ENCODE data around the gene LZTR1. TPM values are rescaled to one million over a fixed set of nuclear protein-coding genes. Genes with fewer than 3 reads are reported as not detected.
A peak's percentile ranks its signal among the peaks of the same experiment; 100 is the strongest.
"Not testable (repeated sequence)": the region's sequence is repeated elsewhere in the genome, so short reads cannot be mapped to it uniquely, and the experiment has no call there.

LZTR1 gene
- polyA plus RNA-seq, 1 of the 3 experiments (the other 2 are of a cell fraction): 37.7 TPM

DNA sequence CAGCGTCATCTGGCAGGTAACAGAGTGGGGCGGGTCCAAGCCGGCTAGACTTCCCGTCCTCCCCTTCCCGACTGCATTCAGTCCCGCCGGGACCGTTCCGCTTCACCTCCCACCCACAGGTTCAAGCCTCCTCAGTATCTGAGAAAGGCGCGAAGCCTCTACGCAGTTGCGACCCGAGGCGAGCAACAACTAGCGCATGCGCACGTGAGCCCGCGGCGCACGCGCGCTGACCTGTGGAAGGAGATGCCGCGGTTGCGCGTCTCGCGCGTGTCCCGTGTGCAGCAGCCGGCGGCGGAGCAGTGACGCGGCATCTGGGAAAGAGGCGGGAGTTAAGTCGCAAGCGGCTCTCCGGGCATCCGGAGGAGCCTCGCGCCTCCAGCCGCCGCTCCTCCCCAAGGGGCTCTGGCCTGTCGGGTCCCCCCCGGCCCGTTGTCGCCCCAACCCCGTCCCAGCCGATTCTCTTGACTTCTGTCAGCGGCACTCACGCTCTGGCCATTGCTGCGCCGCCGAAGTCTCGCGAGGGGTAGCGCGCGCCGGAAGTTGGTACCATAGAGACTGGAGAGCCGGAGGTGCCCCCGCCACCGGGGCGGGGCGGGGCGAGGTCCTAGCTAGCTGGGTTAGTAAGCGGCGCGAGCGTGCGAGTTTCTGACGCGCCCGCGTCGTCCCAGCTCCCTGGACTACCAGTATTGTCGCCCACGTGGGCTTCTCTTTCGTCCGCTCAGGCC, 19.7 kb downstream of the LZTR1 start, which contains the start of gene THAP7 (continued):
- peak; percentile 98 for TF ChIP-seq CHD2 (IDR thresholded peaks at IDR 0.05; ENCODE audit: low read length, partially characterized antibody)
- TF ChIP-seq MEF2A (IDR thresholded peaks at IDR 0.05; ENCODE audit: borderline replicate concordance, low read depth): no peak
- peak; percentile 83 for TF ChIP-seq GABPA (IDR thresholded peaks at IDR 0.05; ENCODE audit: low read depth)
- TF ChIP-seq ELF1 (IDR thresholded peaks at IDR 0.05): peak; percentile 37; the same call in 1 of the 2 replicates
- TF ChIP-seq FOXM1 (IDR thresholded peaks at IDR 0.05; ENCODE audit: low read depth): no peak
- TF ChIP-seq, protein P1, sequence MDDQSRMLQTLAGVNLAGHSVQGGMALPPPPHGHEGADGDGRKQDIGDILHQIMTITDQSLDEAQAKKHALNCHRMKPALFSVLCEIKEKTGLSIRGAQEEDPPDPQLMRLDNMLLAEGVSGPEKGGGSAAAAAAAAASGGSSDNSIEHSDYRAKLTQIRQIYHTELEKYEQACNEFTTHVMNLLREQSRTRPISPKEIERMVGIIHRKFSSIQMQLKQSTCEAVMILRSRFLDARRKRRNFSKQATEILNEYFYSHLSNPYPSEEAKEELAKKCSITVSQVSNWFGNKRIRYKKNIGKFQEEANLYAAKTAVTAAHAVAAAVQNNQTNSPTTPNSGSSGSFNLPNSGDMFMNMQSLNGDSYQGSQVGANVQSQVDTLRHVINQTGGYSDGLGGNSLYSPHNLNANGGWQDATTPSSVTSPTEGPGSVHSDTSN (IDR thresholded peaks at IDR 0.05): 0 out of 2 replicates have a peak, but pooled peaks have one; percentile 9
- no peak for TF ChIP-seq GATA2 (CRISPR knock-in tag; IDR thresholded peaks at IDR 0.05)
- no peak for TF ChIP-seq EP300 (IDR thresholded peaks at IDR 0.05; ENCODE audit: borderline replicate concordance in 1 of 2, low read depth in 1 of 2, low read length in 1 of 2)
- no peak for TF ChIP-seq FOXJ3 (CRISPR knock-in tag; IDR thresholded peaks at IDR 0.05)
- TF ChIP-seq, protein P2, sequence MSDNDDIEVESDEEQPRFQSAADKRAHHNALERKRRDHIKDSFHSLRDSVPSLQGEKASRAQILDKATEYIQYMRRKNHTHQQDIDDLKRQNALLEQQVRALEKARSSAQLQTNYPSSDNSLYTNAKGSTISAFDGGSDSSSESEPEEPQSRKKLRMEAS (IDR thresholded peaks at IDR 0.05; ENCODE audit: low read depth): peak; percentile 84
- peak; percentile 94 for TF ChIP-seq TAF1 (IDR thresholded peaks at IDR 0.05; ENCODE audit: borderline replicate concordance, low read depth, low read length)

DNA sequence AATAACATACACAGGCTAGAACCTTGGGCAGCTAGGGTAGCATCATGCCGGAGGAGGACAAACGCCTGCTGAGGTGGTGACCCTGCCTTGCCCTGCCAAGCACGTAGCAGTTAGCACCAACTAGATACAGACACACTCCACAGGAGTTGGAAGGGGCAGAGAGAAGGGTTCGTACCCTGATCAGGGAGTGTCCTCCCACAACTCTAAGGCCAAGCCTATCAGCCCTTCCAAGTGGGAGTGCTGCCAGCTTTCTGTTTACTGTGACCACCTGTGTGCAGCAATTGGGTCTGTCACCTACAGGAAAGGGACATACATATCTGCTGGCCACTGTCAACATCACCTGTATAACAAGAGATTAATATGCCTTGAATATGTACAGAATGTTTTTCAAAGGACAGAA, 21.7 kb downstream of the LZTR1 start:
- Histone ChIP-seq H2AFZ (ENCODE audit: low read depth) (no peak overlapping the region), H3F3A (replicated peaks; ENCODE audit: insufficient read depth) (peaks cover 16% of the 10 kb centered on the region), H4K20me1 (ENCODE audit: insufficient read depth) (0 out of 2 replicates have a peak, but pooled peaks cover 2% of the 10 kb centered on the region), H3K9me3 (no peaks in the 10 kb centered on the region), H3K79me2 (ENCODE audit: insufficient read depth) (peaks cover 37% of the 10 kb centered on the region), H3K36me3 (replicated peaks in 1 of 2; ENCODE audit: control insufficient read depth in 1 of 2, insufficient read depth in 2 of 2, low read length in 1 of 2) (peaks cover 7 to 17% of the 10 kb centered on the region in 2 experiments), H3K4me2 (peak overlapping the region; percentile 95; the same call in 1 of the 2 replicates), H3K4me3 (ENCODE audit: low read depth in 2 of 2, low read length in 1 of 2) (no peak overlapping the region; a peak in 2 of 4 replicates), H3K4me1 (ENCODE audit: control insufficient read depth in 1 of 2, insufficient read depth in 2 of 2, low read depth in 1 of 2, low read length in 1 of 2) (peaks cover 12 to 37% of the 10 kb centered on the region in 2 experiments; a peak in 3 of 4 replicates), H3K9me2 (no peaks in the 10 kb centered on the region), H3K9ac (no peak overlapping the region), H3K27me3 (ENCODE audit: insufficient read depth) (no peaks in the 10 kb centered on the region), H3K27ac (ENCODE audit: low read depth in 2 of 2, low read length in 1 of 2) (0 out of 4 replicates have a peak overlapping the region, but pooled peaks of 1 of the 2 experiments have one; percentile 5)
- TF ChIP-seq, protein P3, sequence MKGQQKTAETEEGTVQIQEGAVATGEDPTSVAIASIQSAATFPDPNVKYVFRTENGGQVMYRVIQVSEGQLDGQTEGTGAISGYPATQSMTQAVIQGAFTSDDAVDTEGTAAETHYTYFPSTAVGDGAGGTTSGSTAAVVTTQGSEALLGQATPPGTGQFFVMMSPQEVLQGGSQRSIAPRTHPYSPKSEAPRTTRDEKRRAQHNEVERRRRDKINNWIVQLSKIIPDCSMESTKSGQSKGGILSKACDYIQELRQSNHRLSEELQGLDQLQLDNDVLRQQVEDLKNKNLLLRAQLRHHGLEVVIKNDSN (IDR thresholded peaks at IDR 0.05; ENCODE audit: borderline replicate concordance, low read depth): no peak
- TF ChIP-seq ELF1 (IDR thresholded peaks at IDR 0.05): no peak
- no peak for DNase-seq
- CTCF ChIA-PET: interaction anchor here (2.1 to 2.6 kb wide), 3 partner anchors 9 to 119 kb away, joined by 9 to 11 read pairs (median 9); no protein-coding TSS in a partner anchor
- WGBS (ENCODE audit: low lambda C conversion rate): 90% methylated on average over 4 of the region's 4 CpGs
- POLR2A ChIA-PET: interaction anchor here (0.7 to 3.3 kb wide), 2 partner anchors 10 to 22 kb away, joined by 3 to 34 read pairs; partner anchors contain the start of genes LZTR1 and P2RX6

DNA sequence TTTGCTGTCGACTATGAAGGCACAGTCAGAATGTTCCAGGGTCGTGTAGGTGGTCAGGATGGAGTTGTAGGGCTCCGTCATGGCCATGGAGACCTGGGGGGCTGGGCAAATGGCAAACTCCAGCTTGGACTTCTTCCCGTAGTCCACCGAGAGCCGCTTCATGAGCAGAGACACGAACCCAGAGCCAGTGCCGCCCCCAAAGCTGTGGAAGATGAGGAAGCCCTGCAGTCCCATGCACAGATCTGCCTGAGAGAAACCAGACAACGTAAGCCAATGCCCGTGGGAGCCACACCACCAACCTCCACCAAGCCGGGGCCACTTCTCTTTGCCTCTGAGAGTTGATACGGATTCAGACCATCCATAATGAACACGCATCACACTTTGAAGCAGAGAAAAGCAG, 27.1 kb downstream of the LZTR1 start:
- H3K4me1 ChIP-seq (ENCODE audit: control insufficient read depth in 1 of 2, insufficient read depth in 2 of 2, low read depth in 1 of 2, low read length in 1 of 2): peaks cover 0 to 15% of the 10 kb centered on the region in 2 experiments; a peak in 1 of 4 replicates
- WGBS (ENCODE audit: low lambda C conversion rate): 92% methylated on average over 9 of the region's 13 CpGs
- H2AFZ ChIP-seq (ENCODE audit: low read depth); H3K36me3 ChIP-seq (replicated peaks in 1 of 2; ENCODE audit: control insufficient read depth in 1 of 2, insufficient read depth in 2 of 2, low read length in 1 of 2); H3K9ac ChIP-seq; H3K4me2 ChIP-seq; POLR2A ChIA-PET; CTCF ChIA-PET; H3K79me2 ChIP-seq (ENCODE audit: insufficient read depth); H3F3A ChIP-seq (replicated peaks; ENCODE audit: insufficient read depth); H3K9me2 ChIP-seq; H3K27me3 ChIP-seq (ENCODE audit: insufficient read depth); DNase-seq; H3K9me3 ChIP-seq; H4K20me1 ChIP-seq (ENCODE audit: insufficient read depth); H3K4me3 ChIP-seq (ENCODE audit: low read depth in 2 of 2, low read length in 1 of 2); H3K27ac ChIP-seq (ENCODE audit: low read depth in 2 of 2, low read length in 1 of 2): not testable (repeated sequence)

Data from SK-N-SH (cell line).